ENCODE data around the gene VTN. TPM values are rescaled to one million over a fixed set of nuclear protein-coding genes. Genes with fewer than 3 reads are reported as not detected.

The VTN gene, protein sequence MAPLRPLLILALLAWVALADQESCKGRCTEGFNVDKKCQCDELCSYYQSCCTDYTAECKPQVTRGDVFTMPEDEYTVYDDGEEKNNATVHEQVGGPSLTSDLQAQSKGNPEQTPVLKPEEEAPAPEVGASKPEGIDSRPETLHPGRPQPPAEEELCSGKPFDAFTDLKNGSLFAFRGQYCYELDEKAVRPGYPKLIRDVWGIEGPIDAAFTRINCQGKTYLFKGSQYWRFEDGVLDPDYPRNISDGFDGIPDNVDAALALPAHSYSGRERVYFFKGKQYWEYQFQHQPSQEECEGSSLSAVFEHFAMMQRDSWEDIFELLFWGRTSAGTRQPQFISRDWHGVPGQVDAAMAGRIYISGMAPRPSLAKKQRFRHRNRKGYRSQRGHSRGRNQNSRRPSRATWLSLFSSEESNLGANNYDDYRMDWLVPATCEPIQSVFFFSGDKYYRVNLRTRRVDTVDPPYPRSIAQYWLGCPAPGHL
- 1 to 10 TPM in 3 of 5 donors, under 1 TPM in 2; 0.50 to 1.9 (median 1.2) TPM for total RNA-seq
- total RNA-seq (2013) = not detected
- 0 to 0.24 (median 0.06) reads per million in 29 experiments for total RNA-seq

DNA sequence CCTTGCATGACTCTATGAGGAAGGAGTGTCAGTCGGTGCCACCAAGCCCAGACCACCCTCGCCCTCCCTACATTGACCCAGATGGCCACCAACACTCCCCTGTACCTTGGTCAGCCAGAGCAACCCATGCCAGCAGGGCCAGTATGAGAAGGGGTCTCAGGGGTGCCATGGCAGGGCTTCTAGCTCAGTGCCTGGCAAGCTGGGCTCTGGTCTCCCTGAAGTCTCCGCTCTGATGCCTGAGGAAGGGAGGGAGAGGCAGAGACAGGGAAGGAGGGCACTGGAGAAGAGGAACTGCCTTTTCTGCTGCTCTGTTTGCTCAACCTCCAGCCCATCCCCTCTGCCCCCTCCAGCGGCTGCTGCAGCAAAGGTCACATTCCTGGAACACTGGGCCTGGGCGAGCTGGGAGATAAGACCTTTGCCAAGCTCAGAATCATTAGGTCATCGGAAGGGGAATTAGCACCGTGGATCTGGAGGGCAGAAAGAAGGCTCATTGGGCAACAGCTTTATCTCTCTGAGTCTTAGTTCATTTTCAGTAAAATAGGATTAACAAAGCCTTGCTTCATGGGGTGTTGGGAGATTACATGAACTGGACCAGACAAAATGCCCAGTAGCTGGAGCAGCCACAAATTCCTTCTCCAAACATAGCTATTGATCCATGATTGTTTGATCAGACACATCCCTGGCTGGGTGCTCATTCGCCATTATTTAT, at the start of gene VTN:
Gene VTN (minus strand): TSS at position 273 of the 709 bp plus-strand sequence. CDS start 104 bp downstream, at position 169.
- Mint-ChIP-seq H3K4me3 (peak within 1 kb of the TSS; percentile 90 to 97 (median 94)), H3K27me3 (no peaks in the 10 kb centered on the region), H3K9me3 (no peaks in the 10 kb centered on the region), H3K36me3 (peaks cover 3% of the 10 kb centered on the region), H3K4me1 (peaks cover 17 to 22% (median 21%) of the 10 kb centered on the region in 3 donors), H3K27ac (peak within 1 kb of the TSS; percentile 96 to 97)
- H3K27me3 ChIP-seq (replicated peaks in 1 of 2; ENCODE audit: control insufficient read depth in 2 of 2, extremely low read depth in 1 of 2, insufficient read depth in 2 of 2, low read length in 1 of 2) = no peaks in the 10 kb centered on the region
- H3K9me3 ChIP-seq = no peaks in the 10 kb centered on the region
- peaks cover 5 to 21% of the 10 kb centered on the region in 2 experiments for H3K4me1 ChIP-seq (ENCODE audit: control insufficient read depth in 1 of 2, extremely low read depth in 1 of 2, insufficient read depth in 2 of 2, low read length in 2 of 2)
- CTCF ChIA-PET = no interaction called here
- H3K4me3 ChIP-seq (ENCODE audit: control insufficient read depth in 1 of 2, extremely low read depth in 1 of 2, low read length in 1 of 2) = peak within 1 kb of the TSS; percentile 54 to 79
- H3K36me3 ChIP-seq (ENCODE audit: control insufficient read depth in 2 of 2, extremely low read depth in 1 of 2, insufficient read depth in 1 of 2, low read length in 1 of 2) = no peaks in the 10 kb centered on the region
- POLR2A ChIA-PET = no interaction called here
- H3K27ac ChIP-seq (ENCODE audit: low read length) = peak within 1 kb of the TSS; percentile 52
- WGBS (ENCODE audit: insufficient coverage) = 63% methylated on average over 5 of the region's 8 CpGs
- DNase-seq = no peak
- ATAC-seq (replicated peaks in 1 of 4) = no peak

DNA sequence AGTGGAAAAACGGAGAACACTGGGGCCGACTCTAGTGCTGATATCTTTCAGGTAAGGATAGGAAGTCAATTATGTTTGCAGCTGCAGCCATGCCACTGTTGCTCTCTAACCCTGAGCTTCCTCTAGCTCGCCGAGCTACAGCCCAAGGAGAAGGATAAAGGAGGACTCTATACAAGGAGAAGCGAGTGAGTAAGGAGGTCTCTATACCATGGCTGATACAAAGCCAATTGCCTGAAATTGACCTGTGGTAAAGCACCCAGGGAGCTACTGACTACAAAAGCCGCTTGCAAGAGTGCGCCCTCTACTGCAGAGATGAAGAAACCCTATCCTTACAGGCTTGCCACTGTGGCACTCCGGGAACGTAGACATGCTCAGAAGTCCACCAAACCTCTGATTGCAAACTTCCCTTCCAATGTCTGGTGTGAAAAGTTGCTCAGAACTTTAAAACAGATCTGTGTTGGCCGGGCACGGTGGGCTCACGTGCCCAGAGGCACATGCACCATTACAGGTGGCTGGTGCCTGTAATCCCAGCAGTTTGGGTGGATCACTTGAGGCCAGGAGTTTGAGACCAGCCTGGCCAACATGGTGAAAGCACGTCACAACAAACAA, 46.7 kb upstream of the VTN start:
- Histone ChIP-seq H3K4me3 (ENCODE audit: control insufficient read depth in 1 of 2, extremely low read depth in 1 of 2, low read length in 1 of 2) (no peak overlapping the region), H3K27me3 (replicated peaks in 1 of 2; ENCODE audit: control insufficient read depth in 2 of 2, extremely low read depth in 1 of 2, insufficient read depth in 2 of 2, low read length in 1 of 2) (peaks cover 4 to 21% of the 10 kb centered on the region in 2 experiments), H3K27ac (ENCODE audit: low read length) (no peak overlapping the region), H3K36me3 (ENCODE audit: control insufficient read depth in 2 of 2, extremely low read depth in 1 of 2, insufficient read depth in 1 of 2, low read length in 1 of 2) (no peaks in the 10 kb centered on the region), H3K9me3 (no peaks in the 10 kb centered on the region), H3K4me1 (ENCODE audit: control insufficient read depth in 1 of 2, extremely low read depth in 1 of 2, insufficient read depth in 2 of 2, low read length in 2 of 2) (peaks cover 0 to 5% of the 10 kb centered on the region in 2 experiments)
- Mint-ChIP-seq H3K36me3 (no peaks in the 10 kb centered on the region), H3K27ac (no peak overlapping the region), H3K27me3 (peaks cover 2 to 18% of the 10 kb centered on the region in 2 donors), H3K4me3 (no peak overlapping the region), H3K9me3 (no peaks in the 10 kb centered on the region), H3K4me1 (peaks cover 4 to 7% (median 4%) of the 10 kb centered on the region in 3 donors)
- WGBS (ENCODE audit: insufficient coverage) = 25% methylated on average over 6 of the region's 13 CpGs
- DNase-seq (peak in 32 of 35 experiments; percentile 14 to 68 (median 40)), ATAC-seq (replicated peaks in 1 of 4) (peak; percentile 80 to 89 (median 87))
- POLR2A ChIA-PET = no interaction called here
- CTCF ChIA-PET = interaction anchor here (0.6 to 1.2 kb wide), 7 partner anchors 10 to 611 kb away, joined by 3 to 6 read pairs (median 3); partner anchors contain the start of genes IFT20 (in 1 of the 2) and TNFAIP1 (in 1 of the 2)

DNA sequence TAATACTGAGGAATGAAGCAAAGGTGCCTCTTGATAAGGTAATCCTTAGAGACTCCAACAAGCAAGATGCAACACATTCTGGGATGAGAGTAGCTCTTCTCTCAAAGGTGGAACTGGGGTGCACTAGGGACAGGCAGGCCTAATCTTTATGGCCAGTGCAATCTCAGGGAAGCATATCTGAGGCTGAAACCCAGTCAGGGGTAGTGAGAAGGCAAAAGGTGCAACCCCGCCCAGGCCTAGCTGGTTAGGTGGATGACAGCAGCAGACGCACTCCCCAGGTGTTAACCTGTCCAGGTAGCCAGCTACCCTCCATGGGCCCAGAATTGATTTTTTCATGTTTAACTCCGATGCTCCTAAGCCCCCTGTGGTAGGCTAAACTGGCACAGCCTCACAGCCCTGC, 45.8 kb upstream of the VTN start:
- Mint-ChIP-seq H3K36me3 (no peaks in the 10 kb centered on the region), H3K27ac (no peak overlapping the region), H3K4me1 (peaks cover 4 to 7% (median 4%) of the 10 kb centered on the region in 3 donors), H3K9me3 (no peaks in the 10 kb centered on the region), H3K4me3 (no peak overlapping the region), H3K27me3 (peaks cover 2 to 18% of the 10 kb centered on the region in 2 donors)
- ChIA-PET CTCF (interaction anchor here in 1 of 2 donors (0.6 to 1.2 kb wide), 2 partner anchors 15 to 329 kb away, joined by 3 read pairs; no protein-coding TSS in a partner anchor), POLR2A (no interaction called here)
- ATAC-seq (replicated peaks in 1 of 4) = no peak
- Histone ChIP-seq H3K4me3 (ENCODE audit: control insufficient read depth in 1 of 2, extremely low read depth in 1 of 2, low read length in 1 of 2) (no peak overlapping the region), H3K9me3 (no peaks in the 10 kb centered on the region), H3K27me3 (replicated peaks in 1 of 2; ENCODE audit: control insufficient read depth in 2 of 2, extremely low read depth in 1 of 2, insufficient read depth in 2 of 2, low read length in 1 of 2) (peaks cover 4 to 21% of the 10 kb centered on the region in 2 experiments), H3K27ac (ENCODE audit: low read length) (no peak overlapping the region), H3K4me1 (ENCODE audit: control insufficient read depth in 1 of 2, extremely low read depth in 1 of 2, insufficient read depth in 2 of 2, low read length in 2 of 2) (peaks cover 0 to 5% of the 10 kb centered on the region in 2 experiments), H3K36me3 (ENCODE audit: control insufficient read depth in 2 of 2, extremely low read depth in 1 of 2, insufficient read depth in 1 of 2, low read length in 1 of 2) (no peaks in the 10 kb centered on the region)
- no peak for DNase-seq
- WGBS (ENCODE audit: insufficient coverage) = 87% methylated on average over 3 of the region's 3 CpGs

DNA sequence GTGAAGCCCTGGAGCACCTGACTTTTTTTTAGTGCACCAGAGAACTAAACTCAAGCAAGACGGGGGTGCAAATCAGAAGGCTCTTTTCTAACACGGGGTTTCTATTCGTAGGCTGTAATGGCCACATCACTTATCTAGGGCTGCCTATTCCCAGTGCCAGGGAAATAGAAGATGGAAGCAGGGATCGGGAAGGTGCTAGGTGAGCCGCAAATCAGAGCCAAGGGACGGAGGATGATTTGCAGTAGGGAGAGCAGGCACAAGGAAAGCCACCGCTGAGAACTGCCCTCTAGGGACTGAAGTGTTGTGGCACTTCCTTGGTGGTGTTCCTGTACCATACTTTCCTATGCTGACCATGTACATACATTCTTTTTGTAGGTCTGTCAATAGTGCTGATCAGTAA, 43.7 kb upstream of the VTN start:
- peaks cover 0 to 5% of the 10 kb centered on the region in 2 experiments for H3K4me1 ChIP-seq (ENCODE audit: control insufficient read depth in 1 of 2, extremely low read depth in 1 of 2, insufficient read depth in 2 of 2, low read length in 2 of 2)
- H3K9me3 Mint-ChIP-seq = no peaks in the 10 kb centered on the region
- no peak for ATAC-seq (replicated peaks in 1 of 4)
- no peak overlapping the region for H3K27ac ChIP-seq (ENCODE audit: low read length)
- H3K4me3 Mint-ChIP-seq = no peak overlapping the region
- H3K36me3 Mint-ChIP-seq = no peaks in the 10 kb centered on the region
- 85% methylated on average over 5 of the region's 7 CpGs for WGBS (ENCODE audit: insufficient coverage)
- H3K4me1 Mint-ChIP-seq = peaks cover 4 to 7% (median 4%) of the 10 kb centered on the region in 3 donors
- H3K27me3 Mint-ChIP-seq = peaks cover 5 to 17% of the 10 kb centered on the region in 2 donors
- DNase-seq = no peak
- H3K4me3 ChIP-seq (ENCODE audit: control insufficient read depth in 1 of 2, extremely low read depth in 1 of 2, low read length in 1 of 2) = no peak overlapping the region
- H3K9me3 ChIP-seq = no peaks in the 10 kb centered on the region
- POLR2A ChIA-PET = no interaction called here
- no peaks in the 10 kb centered on the region for H3K36me3 ChIP-seq (ENCODE audit: control insufficient read depth in 2 of 2, extremely low read depth in 1 of 2, insufficient read depth in 1 of 2, low read length in 1 of 2)
- H3K27ac Mint-ChIP-seq = no peak overlapping the region
- peaks cover 4 to 15% of the 10 kb centered on the region in 2 experiments for H3K27me3 ChIP-seq (replicated peaks in 1 of 2; ENCODE audit: control insufficient read depth in 2 of 2, extremely low read depth in 1 of 2, insufficient read depth in 2 of 2, low read length in 1 of 2)
- CTCF ChIA-PET = no interaction called here

DNA sequence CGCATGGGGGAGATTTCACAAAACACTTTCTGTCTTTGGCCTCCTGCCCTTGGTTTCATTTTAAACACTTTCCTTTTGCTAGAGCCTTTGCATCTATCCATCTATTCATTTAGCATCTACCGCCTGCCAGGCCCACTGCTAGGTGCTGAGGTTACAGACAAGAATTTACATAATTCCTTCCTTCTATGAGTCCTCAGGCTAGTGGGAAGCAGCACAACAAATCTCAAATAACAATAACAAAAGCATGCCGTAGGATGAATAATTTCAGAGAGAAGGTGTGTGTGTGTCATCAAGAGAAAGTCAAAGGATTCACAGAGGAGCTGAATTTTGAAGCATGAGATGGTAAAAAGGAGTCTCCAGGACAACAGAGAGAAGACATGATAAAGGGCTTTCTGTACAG, 42.0 kb upstream of the VTN start:
- no peaks in the 10 kb centered on the region for H3K9me3 Mint-ChIP-seq
- ATAC-seq (replicated peaks in 1 of 4) (no peak), DNase-seq (no peak)
- CTCF ChIA-PET = no interaction called here
- no peak overlapping the region for H3K4me3 Mint-ChIP-seq
- Histone ChIP-seq H3K27me3 (replicated peaks in 1 of 2; ENCODE audit: control insufficient read depth in 2 of 2, extremely low read depth in 1 of 2, insufficient read depth in 2 of 2, low read length in 1 of 2) (peaks cover 4 to 26% of the 10 kb centered on the region in 2 experiments), H3K36me3 (ENCODE audit: control insufficient read depth in 2 of 2, extremely low read depth in 1 of 2, insufficient read depth in 1 of 2, low read length in 1 of 2) (no peaks in the 10 kb centered on the region), H3K4me3 (ENCODE audit: control insufficient read depth in 1 of 2, extremely low read depth in 1 of 2, low read length in 1 of 2) (no peak overlapping the region), H3K27ac (ENCODE audit: low read length) (no peak overlapping the region), H3K9me3 (no peaks in the 10 kb centered on the region), H3K4me1 (ENCODE audit: control insufficient read depth in 1 of 2, extremely low read depth in 1 of 2, insufficient read depth in 2 of 2, low read length in 2 of 2) (peaks cover 0 to 5% of the 10 kb centered on the region in 2 experiments)
- peaks cover 3 to 6% (median 4%) of the 10 kb centered on the region in 3 donors for H3K4me1 Mint-ChIP-seq
- H3K27ac Mint-ChIP-seq = no peak overlapping the region
- H3K36me3 Mint-ChIP-seq = no peaks in the 10 kb centered on the region
- WGBS (ENCODE audit: insufficient coverage) = no CpG with 5 or more reads among the region's 3 CpGs
- peaks cover 12 to 28% of the 10 kb centered on the region in 2 donors for H3K27me3 Mint-ChIP-seq
- POLR2A ChIA-PET = no interaction called here

DNA sequence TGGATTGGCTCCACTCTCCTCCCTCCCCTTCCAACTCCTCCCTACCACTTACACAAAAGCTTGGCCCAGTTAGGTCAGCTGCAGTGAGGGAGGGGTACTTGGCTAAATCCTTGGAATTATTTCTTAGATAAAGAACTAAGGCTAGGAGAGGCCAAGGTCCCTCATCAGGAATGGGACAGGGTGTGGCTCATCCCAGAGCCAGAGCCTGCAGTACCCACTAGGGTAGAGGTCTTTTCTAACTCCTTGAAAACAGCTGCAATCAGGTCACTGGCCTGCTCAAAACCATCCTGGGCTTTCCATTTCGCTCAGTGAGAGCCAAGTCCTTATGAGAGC, 37.8 kb upstream of the VTN start:
- peaks cover 15 to 17% of the 10 kb centered on the region in 2 donors for H3K27me3 Mint-ChIP-seq
- H3K4me3 Mint-ChIP-seq = peak overlapping the region in 1 of 3 donors; percentile 7
- peaks cover 0 to 16% of the 10 kb centered on the region in 2 experiments for H3K4me1 ChIP-seq (ENCODE audit: control insufficient read depth in 1 of 2, extremely low read depth in 1 of 2, insufficient read depth in 2 of 2, low read length in 2 of 2)
- ChIA-PET POLR2A (interaction anchor here in 1 of 2 donors (0.5 kb wide), 1 partner anchor 98 kb away, joined by 3 read pairs; no protein-coding TSS in a partner anchor), CTCF (no interaction called here)
- H3K27ac ChIP-seq (ENCODE audit: low read length) = no peak overlapping the region
- no peak overlapping the region for H3K27ac Mint-ChIP-seq
- DNase-seq (no peak), ATAC-seq (replicated peaks in 1 of 4) (no peak)
- peaks cover 5 to 12% (median 10%) of the 10 kb centered on the region in 3 donors for H3K4me1 Mint-ChIP-seq
- H3K9me3 ChIP-seq = no peaks in the 10 kb centered on the region
- H3K27me3 ChIP-seq (replicated peaks in 1 of 2; ENCODE audit: control insufficient read depth in 2 of 2, extremely low read depth in 1 of 2, insufficient read depth in 2 of 2, low read length in 1 of 2) = peaks cover 2 to 20% of the 10 kb centered on the region in 2 experiments
- H3K4me3 ChIP-seq (ENCODE audit: control insufficient read depth in 1 of 2, extremely low read depth in 1 of 2, low read length in 1 of 2) = no peak overlapping the region
- no peaks in the 10 kb centered on the region for H3K36me3 Mint-ChIP-seq
- H3K9me3 Mint-ChIP-seq = no peaks in the 10 kb centered on the region
- H3K36me3 ChIP-seq (ENCODE audit: control insufficient read depth in 2 of 2, extremely low read depth in 1 of 2, insufficient read depth in 1 of 2, low read length in 1 of 2) = no peaks in the 10 kb centered on the region
- 83% methylated on average over 1 of the region's 1 CpG for WGBS (ENCODE audit: insufficient coverage)
